Stimulated activated CD8-positive, alpha-beta memory T cell treated with anti-CD3 and anti-CD28 coated beads, Interleukin-12 subunit alpha, Interleukin-12 subunit beta, amount 100 ng/mL, for 24 hours (primary cell): ENCODE results near the gene ALOX12B.
"Not testable (repeated sequence)": the region's sequence is repeated elsewhere in the genome, so short reads cannot be mapped to it uniquely, and the experiment has no call there.

Experiments
- DNase-seq: peaks from one replicate; pipeline ENCODE4 v3.0.0-alpha.2; 2020; ENCODE audit errors: extremely low read depth

ALOX12B gene

GRCh38 chr17:8118769-8119580 lies 31.5 kb upstream of the ALOX12B start:
- peak; percentile 64 for DNase-seq

DNA sequence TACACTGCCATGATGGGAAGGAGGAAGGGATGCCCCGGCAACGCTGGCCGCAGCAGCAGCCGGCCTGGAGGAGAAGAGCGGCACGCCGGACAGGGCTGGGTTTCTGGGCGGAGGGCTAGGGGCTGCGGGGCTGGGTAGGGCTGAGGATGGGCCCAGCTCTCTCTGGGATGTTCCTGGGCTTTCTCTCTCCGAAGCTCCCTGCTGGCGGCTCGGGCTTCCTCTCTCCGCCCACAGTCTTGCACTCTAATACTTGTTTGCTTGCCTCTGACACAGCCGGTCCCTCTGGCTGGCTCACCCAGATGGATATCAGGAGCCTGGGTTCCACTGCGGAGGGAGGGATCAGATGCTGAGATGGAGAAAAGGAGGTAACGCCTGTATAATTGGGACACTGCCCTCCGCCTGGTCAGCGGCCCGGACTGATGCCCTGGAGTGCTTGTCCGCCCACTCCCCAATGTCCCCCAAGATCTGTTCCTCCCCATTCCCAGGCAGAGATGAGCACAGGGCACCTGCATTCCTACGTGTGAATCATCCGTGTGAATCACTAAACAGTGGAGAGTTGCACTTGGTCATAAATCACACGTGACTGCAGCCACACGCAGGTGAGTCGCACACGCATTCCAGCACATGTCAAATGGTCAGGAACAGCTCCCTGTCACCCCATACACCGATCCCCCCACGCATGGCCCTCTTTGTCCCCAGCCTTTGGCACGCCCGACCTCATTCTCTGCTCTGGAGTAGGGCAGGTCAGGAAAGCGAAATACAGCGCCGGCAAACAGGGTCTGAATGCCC lies 30.7 kb upstream of the ALOX12B start, which contains the start of gene ALOXE3:
ALOXE3 (minus strand) TSS at position 535 of the 789 bp plus-strand sequence; CDS start at position 11, 524 bp downstream.
- no peak for DNase-seq

DNA sequence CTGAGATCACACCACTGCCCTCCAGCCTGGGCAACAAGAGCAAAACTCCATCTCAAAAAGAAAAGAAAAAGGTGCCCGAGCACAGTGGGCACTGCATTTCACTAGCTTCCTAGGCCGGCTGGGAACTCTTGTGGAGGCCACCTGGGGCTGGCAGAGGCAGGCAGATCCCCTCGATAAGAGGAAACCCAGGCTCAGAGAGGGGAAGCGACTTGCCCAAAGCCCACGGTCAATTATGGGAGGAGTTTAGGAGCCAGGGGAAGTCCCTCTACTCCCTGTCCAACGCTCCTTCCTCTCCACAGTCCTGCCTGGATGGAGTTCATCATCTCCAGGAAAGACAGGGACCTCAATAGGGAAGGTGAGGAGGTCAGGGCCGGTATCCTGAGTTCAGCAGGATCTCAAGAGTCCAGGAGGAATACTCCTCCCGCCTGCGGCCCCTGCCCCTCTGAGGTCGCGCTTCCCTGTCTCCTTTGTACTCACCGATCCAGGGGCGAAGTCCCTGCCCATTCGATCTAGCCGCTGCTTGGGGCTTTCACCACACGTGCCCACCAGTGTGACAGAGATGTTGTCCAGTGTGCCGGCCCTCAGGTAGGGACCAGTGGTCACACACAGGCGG lies 30.0 kb upstream of the ALOX12B start:
- no peak for DNase-seq

DNA sequence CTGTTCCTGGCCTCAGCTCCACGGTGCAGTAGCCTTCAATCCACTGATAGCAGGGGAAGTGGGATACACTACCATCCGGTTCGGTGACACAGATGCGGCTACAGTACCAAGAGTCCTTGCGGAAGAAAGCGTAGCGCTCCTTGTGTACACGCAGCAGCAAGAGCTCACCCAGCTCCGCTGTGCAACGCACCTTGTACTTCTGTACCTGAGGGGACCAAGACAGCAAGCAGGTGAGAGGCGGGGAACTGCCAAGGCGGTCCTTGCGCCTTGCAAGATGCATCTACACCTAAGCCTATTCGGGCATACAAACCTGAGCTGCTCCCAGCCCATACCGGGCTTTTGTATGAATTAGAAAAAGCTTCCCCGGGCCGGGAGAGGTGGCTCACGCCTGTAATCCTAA lies 29.3 kb upstream of the ALOX12B start:
- no peak for DNase-seq

DNA sequence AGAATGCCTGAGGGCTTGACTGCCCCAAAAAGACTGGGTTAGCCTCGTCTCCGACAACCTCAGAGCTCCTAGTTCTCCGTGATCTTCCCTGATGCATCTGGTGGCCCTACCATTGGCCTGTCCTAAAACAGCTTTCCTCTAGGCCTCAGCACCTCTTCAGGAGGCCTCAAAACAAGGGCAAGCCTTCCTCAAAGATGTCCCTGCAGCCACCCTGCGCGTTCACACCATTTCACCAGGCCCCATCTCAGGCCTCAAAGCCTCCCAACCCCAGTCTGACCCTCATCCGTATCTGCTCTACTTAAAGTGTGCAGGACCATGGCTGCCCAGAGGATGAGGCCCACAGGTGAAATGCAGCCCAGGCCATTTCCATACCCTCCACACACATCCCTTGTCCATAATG lies 23.4 kb upstream of the ALOX12B start:
- no peak for DNase-seq

DNA sequence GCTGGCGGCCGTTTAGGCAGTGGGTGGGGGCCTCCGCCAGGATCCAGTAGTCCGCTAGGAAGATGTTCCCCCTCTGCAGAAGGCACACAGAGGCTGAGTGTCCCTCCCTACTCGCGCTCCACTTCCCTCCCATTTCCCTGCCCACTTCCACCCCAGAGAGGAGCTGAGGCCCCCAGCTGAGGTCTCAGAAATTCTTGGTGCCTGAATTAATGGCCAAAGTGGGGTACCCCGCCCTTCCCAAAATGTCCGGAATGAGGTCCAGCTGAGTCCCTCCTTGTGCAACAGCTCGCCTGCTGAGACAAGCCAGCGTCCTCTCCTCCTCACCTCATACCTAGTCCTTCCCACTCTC lies 22.9 kb upstream of the ALOX12B start:
- no peak for DNase-seq

GRCh38 chr17:8109661-8110455 lies 22.3 kb upstream of the ALOX12B start:
- DNase-seq = no peak

DNA sequence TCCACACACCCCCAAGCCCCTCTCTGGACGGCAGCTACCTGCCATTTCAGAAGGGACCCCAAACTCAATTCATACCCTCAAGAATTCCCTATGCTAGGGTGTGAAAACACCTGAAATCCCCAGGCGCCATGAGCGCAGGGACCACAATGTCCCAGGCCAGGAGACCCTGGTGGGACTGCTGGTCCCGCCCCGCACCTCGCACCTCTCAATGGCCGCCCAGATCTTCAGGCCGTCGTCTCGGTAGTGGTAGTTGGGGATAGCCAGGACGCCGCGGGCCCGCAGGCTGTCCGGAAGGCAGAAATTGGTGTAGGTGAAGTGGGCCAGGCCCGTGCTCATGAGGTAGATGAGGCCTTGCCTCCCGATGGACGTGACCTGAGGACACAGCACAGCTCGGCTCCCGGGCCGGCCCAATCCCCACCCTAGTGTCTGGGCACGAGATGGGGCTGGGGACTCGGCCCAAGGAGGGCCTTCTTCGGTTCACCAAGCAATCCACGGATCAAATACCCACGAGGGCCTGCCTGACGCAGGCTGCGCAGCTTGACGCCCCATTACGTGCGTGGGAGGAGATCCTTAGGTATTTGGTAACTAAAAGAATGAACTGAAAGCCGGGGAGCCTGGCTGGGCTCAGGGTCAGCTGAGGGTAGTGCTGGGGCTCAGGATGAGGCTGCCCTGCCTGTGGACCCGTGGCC lies 21.6 kb upstream of the ALOX12B start:
- DNase-seq = no peak

- not testable (repeated sequence) for DNase-seq
Observed at GRCh38 chr17:8106980-8107379, 19.5 kb upstream of the ALOX12B start.

- no peak for DNase-seq
Observed at GRCh38 chr17:8105957-8106398, 18.5 kb upstream of the ALOX12B start.

- DNase-seq = no peak
Observed at GRCh38 chr17:8104911-8105310, 17.4 kb upstream of the ALOX12B start.

DNA sequence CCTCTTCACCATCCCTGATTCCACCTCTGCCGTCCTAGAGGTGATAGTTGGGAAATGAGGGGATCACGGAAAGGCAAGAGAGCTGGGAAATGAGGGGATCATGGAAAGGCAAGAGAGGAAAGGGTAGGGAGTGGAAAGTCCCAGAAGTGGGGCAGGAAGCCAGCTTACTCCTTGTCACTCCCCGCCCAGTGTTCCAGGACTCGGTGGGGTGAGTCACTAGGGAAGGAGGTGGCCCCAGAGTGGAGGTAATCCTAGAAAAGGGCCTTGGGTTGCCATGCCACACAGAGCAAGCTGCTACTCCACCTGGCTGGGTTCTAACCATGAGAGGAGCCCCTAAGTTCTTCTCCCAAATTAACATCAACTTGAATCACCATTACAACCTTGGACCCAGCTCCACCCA lies 16.0 kb upstream of the ALOX12B start:
- no peak for DNase-seq

DNA sequence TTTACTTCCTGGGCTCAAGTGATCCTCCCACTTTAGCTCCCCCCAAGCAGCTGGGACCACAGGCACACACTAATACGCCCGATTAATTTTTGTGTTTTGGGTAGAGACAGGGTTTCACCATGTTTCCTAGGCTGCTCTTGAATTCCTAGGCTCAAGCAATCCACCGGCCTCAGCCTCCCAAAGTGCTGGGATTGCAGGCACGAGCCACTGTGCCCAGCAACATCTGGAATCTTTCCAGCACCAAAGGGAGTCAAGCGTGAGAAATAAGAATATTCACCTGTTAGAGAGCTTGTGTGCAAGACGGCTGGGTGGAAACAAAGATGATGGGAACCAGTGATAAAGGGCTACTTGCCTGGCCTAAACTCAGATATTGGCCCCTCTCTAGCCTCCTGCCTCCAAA lies 14.2 kb upstream of the ALOX12B start:
- no peak for DNase-seq

DNA sequence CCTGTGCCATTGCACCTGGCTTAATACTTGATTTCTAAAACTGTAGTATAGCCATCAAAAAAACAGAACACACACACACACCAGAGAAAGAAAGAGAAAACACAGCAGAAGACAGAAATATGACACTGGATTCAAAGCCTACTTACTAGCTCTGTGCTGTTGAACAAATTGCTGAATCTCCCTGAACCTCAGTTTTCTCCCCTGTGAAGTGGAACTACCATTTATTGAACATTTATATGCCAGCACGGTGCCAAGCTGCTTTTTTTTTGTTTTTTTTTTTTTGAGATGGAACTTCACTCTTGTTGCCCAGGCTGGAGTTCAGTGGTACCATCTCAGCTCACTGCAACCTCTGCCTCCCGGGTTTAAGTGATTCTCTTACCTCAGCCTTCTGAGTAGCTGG lies 13.2 kb upstream of the ALOX12B start:
- DNase-seq = no peak

DNA sequence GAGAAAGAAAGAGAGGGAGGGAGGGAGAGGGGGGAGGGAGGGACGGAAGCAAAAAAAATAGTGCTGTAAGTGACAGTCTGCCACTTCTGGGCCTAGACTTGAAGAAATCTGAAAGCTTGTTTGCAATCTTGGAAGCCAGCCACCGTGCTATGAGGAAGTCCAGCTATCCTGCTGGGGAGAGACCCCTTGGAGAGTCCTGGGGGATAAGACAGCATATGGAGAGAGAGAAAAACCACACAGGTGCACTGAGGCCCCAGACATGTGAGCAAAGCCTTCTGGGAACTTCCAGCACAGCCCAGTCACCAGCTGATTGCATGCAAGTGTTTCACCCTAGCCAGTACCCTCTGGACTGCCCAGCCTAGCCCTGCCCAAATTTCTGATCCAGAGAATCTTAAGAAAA lies 12.6 kb upstream of the ALOX12B start:
- no peak for DNase-seq

- no peak for DNase-seq
Observed at GRCh38 chr17:8096541-8096940, 9.0 kb upstream of the ALOX12B start.

DNA sequence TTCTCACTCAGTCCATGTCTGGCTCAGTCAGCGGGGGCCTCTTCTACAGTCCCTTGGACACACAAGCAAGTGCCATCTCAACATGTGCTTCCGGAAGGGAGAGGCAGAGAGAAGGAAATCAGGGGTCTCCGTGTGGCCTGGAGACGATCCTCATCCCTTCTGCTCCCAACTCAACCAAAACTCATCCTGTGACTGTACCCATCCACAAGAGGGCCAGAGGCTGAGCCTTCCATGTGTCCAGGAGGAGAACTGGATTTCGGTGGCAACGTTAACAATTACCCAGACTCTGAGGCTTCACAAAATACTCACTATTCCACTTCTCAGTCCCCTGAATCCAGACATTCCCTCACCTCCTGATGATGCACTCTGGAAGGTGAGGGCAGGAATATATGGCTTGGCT lies 7.8 kb upstream of the ALOX12B start:
- no peak for DNase-seq

DNA sequence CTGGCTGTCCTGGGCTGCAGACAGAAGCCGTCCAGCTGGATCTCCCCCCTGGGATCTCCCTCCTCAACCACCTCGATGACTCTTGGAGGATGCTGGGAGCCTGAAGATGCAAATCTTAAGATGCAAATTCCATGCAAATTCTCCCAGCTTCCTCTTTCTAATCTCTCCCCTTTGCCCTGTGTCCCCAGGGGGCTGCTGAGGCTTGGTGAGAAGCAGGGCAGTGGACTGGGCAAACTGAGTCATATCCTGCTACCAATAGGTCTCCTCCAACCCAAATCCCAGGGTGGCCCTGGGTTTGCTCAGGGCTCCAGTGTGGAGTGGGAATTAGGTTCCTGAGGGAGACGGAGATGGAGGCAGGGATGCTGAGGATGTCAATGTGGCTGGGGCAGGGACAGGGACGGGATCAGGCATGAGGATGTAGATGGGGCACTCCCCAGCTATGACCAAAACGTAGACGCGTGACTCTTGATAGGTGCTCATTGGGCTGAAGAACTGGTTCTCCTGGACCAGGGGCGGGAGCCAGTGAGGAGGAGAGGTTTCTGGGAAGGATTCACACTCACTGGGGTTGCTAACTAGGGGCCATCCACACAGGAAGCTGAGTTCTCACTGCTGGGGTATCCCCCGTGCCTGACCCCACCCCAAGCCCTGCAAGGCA lies 3.6 kb upstream of the ALOX12B start:
- no peak for DNase-seq

DNA sequence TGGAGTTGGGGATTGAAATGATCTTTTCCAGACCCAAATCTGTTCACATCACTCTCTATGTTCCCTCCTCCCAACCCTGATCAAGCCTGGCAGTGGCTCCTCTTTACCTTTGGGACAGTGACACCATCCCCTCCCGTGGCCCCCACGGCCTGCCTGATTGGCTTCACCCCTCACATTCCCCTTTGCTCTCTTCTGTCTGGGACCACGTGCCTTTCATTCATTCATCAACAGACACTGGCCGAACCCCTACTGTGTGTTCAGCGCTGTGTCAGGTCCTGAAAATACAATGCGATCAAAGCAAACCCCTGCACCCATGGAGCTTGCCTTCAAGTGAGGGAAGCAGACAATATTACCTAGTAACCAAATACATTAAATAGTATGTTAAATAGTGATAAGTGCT lies 2.2 kb upstream of the ALOX12B start:
- no peak for DNase-seq

- DNase-seq = no peak
Observed at GRCh38 chr17:8087952-8088230, 375 bp upstream of the ALOX12B start.

- DNase-seq = no peak
Observed at GRCh38 chr17:8084250-8084649, 3.3 kb downstream of the ALOX12B start.
